ENCODE measurements around the gene SLC29A3.

- TF ChIP-seq BRCA1 (IDR thresholded peaks at IDR 0.05; ENCODE audit: low read depth, low read length) (no peak), RNF2 (IDR thresholded peaks at IDR 0.05; ENCODE audit: borderline replicate concordance, low read depth, low read length, missing control alignments, poor library complexity, severe bottlenecking) (no peak), POLR2AphosphoS5 (IDR thresholded peaks at IDR 0.05; ENCODE audit: low read depth, low read length) (no peak), POLR2A (IDR thresholded peaks at IDR 0.05; ENCODE audit: control extremely low read depth in 1 of 2, low read depth in 2 of 2, low read length in 2 of 2) (no peak), SUZ12 (IDR thresholded peaks at IDR 0.05; ENCODE audit: low read length) (no peak), CHD2 (IDR thresholded peaks at IDR 0.05; ENCODE audit: low read length) (no peak), TCF12 (IDR thresholded peaks at IDR 0.05; ENCODE audit: low read depth, low read length) (no peak), GABPA (IDR thresholded peaks at IDR 0.05; ENCODE audit: borderline replicate concordance, insufficient read depth, low read length) (no peak)
- TF ChIP-seq, protein P1, sequence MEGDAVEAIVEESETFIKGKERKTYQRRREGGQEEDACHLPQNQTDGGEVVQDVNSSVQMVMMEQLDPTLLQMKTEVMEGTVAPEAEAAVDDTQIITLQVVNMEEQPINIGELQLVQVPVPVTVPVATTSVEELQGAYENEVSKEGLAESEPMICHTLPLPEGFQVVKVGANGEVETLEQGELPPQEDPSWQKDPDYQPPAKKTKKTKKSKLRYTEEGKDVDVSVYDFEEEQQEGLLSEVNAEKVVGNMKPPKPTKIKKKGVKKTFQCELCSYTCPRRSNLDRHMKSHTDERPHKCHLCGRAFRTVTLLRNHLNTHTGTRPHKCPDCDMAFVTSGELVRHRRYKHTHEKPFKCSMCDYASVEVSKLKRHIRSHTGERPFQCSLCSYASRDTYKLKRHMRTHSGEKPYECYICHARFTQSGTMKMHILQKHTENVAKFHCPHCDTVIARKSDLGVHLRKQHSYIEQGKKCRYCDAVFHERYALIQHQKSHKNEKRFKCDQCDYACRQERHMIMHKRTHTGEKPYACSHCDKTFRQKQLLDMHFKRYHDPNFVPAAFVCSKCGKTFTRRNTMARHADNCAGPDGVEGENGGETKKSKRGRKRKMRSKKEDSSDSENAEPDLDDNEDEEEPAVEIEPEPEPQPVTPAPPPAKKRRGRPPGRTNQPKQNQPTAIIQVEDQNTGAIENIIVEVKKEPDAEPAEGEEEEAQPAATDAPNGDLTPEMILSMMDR (IDR thresholded peaks at IDR 0.05; ENCODE audit: control extremely low read depth in 1 of 3, insufficient read depth in 1 of 3, low read depth in 1 of 3, low read length in 3 of 3): no peak
Observed at GRCh38 chr10:71336632-71337031, 17.6 kb downstream of the SLC29A3 start.

Data from H1 (cell line).